GM12872 (cell line): ENCODE results near the gene HS6ST2.

Source experiments
- TF ChIP-seq, protein P1 (sequence below): IDR thresholded peaks from 3 replicates; pipeline ENCODE4 v1.5.1; 2011; ENCODE audit warnings: low read depth, mild to moderate bottlenecking, low read length, moderate library complexity; ENCODE audit not compliant: insufficient read depth

Gene HS6ST2

DNA sequence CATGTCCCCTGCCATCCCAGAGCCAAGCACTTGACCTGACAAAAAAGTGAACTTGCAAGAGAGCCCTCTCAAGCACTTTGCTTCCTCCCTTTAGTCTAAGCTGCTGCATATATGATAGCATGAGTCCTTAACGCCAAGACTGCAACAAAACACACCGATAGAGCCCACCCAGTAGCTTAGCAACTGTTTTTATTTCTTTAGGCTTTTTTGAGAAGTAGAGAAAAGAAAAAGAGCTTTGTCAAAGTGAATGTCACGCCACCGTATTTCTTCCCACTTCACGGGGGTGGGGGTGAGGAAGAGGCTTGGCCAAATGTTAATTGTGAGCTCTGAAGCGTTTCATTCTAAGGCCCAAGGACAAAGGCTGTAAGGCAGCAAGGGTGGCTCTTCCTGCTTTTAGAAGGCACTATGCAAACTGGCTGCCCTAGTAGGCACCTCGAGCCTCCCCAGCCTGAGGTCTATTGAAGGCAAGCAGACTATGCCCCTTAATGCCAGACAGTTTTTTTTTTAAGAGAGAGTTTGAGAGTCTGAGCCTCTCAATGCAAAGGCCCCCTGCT, 138.6 kb downstream of the HS6ST2 start:
- TF ChIP-seq, protein P1, sequence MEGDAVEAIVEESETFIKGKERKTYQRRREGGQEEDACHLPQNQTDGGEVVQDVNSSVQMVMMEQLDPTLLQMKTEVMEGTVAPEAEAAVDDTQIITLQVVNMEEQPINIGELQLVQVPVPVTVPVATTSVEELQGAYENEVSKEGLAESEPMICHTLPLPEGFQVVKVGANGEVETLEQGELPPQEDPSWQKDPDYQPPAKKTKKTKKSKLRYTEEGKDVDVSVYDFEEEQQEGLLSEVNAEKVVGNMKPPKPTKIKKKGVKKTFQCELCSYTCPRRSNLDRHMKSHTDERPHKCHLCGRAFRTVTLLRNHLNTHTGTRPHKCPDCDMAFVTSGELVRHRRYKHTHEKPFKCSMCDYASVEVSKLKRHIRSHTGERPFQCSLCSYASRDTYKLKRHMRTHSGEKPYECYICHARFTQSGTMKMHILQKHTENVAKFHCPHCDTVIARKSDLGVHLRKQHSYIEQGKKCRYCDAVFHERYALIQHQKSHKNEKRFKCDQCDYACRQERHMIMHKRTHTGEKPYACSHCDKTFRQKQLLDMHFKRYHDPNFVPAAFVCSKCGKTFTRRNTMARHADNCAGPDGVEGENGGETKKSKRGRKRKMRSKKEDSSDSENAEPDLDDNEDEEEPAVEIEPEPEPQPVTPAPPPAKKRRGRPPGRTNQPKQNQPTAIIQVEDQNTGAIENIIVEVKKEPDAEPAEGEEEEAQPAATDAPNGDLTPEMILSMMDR = no peak

DNA sequence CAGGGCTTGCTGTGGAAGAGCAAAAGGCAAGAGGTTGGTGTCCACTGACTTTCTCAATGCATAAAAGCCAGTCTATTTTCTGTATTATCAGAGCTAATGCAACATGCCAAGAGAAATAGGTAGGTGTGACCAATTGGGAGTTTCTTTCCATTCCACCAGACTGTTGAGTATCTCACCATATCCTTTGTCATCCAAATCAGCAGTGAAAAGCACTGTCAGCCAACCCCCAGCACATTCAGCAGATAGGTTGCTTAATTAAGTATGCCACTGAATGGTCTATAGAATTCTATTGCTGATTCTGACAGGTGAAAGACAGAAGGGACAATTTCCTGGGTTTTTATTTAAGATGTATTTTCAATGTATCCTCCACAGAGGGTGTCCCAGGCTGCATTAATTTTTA, 139.8 kb downstream of the HS6ST2 start:
- TF ChIP-seq, protein P1 = no peak

GRCh38 chrX:132815643-132816042, 142.8 kb downstream of the HS6ST2 start:
- TF ChIP-seq, protein P1 = no peak

- TF ChIP-seq, protein P1 = no peak
These were observed 147.3 kb downstream of the HS6ST2 start for GRCh38 chrX:132810964-132811712.

GRCh38 chrX:132810488-132810887, 147.9 kb downstream of the HS6ST2 start:
- TF ChIP-seq, protein P1 = no peak

DNA sequence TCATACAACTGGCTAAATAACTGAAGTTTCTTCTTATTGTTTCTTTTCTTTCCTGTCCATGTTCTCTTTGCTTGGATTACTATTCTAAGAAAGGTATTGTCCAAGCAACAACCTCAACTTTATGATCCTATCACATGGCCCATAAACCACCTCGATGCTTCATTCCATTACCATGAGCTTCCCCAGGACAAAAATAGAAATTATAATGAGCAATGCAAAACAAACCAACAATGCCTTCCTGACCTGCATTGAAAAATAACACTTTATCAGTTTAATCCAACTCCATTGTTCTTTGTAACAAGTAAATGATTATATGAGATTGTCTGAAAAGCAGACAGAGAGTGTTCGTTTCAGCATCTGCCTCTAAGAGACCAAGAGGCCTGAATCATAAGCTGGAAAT, 148.8 kb downstream of the HS6ST2 start:
- TF ChIP-seq, protein P1 = no peak

DNA sequence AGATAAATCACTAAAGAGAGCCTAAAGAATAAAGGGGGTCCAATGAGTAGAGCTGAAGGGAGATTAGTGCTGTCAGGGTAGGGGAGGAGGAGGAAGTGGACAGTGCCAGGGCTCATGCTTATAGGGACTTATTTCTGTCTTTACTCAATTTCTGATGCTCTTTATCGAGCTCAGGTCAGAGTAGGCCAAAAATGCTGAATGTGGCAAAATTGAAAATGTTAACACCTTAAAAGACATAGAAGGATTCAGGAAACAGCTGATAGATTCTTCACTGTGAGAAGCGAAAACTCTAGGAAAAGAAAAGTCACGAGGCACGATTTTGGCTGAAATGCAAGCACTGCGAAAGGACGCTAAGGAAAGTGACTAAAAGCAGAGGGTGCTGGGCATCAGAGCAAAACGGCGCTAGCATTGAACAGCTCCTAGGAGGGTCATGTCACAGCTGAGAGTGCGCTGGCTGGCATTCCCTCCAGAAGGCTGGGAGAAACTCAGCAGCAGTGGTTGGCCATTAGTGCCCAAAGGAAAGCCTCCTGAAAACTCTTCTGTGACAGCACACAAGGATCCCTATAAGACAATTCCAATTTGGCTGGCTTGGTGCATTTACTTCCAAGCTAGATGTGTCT, 150.9 kb downstream of the HS6ST2 start:
- TF ChIP-seq, protein P1 = no peak
